K562 (cell line): ENCODE measurements around the gene GTF3C4. TPM values are rescaled to one million over a fixed set of nuclear protein-coding genes. Genes with fewer than 3 reads are reported as not detected.

Experiments
- CTCFL ChIP-seq: IDR thresholded peaks from 2 replicates; pipeline ENCODE4 v1.6.1; 2011; ENCODE audit warnings: borderline replicate concordance, low read depth, mild to moderate bottlenecking, moderate library complexity, low read length; ENCODE audit not compliant: insufficient read depth, poor library complexity, severe bottlenecking
- ZBTB40 ChIP-seq, 2 experiments: fragments of 450-650 bp in 1 of 2; sonication (generic) in 1 of 2; formaldehyde crosslinking in 1 of 2; IDR thresholded peaks; 2 replicates each; pipeline versions ENCODE4 v1.7.1 to v1.9.0; 2016 to 2022; ENCODE audit warnings: inconsistent platforms in 1 of 2, mild to moderate bottlenecking in 1 of 2, missing genetic modification reagents in 1 of 2
- polyA plus RNA-seq, 8 experiments: library from polyadenylated mRNA; depleted of rRNA in 4 of 8; stranded (reverse) in 5 of 8; unstranded in 3 of 8; fragments of >200 nt; fragmentation: Nextera tagmentation in 2 of 8; fragmentation: Illumina TruSeq in 1 of 8; extraction: Ambion mirVana in 2 of 8; extraction: Trizol in 1 of 8; gene quantifications; 2 replicates each; pipeline versions ENCODE4 v1.2.1 to v1.2.3, GENCODE V29; 2011 to 2014; ENCODE audit warnings: inconsistent platforms in 1 of 8, missing spikeins in 1 of 8
- total RNA-seq, 7 experiments: library from RNA; depleted of rRNA in 6 of 7; stranded (reverse); fragments of >200 nt in 6 of 7; fragmentation: Illumina TruSeq in 2 of 7; extraction: Trizol in 2 of 7; gene quantifications; 2 replicates each; pipeline versions ENCODE4 v1.2.1 to v1.2.3, GENCODE V29; 2011 to 2021; ENCODE audit warnings: low replicate concordance in 1 of 7

Gene GTF3C4
- total and polyA plus RNA-seq, 9 of the 15 experiments (the other 6 are each of a cell fraction or from before 2014, with no cell fraction given): 3.9 to 20.0 (median 12.2) TPM

DNA sequence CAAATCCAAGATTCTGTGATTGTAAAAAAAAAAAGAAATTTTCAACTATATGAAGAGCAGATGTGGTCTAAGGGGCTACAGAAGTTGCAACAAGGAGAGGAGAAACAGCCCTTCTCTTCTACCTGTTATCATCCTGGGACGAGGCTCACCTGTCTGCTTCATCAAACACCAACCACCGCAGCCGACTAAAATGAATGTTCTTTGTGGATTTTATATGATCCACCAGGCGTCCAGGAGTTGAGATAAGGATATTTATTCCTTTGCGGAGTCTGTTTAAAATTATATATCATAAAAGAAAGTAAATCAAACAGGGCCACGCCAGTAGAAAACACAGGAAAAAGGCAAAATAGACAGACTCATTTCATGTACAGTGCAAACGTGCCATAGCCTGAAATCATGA, 22.0 kb upstream of the GTF3C4 start (continued):
- TF ChIP-seq ZBTB40 (IDR thresholded peaks at IDR 0.05) (no peak), ZBTB40 (CRISPR knock-in tag; IDR thresholded peaks at IDR 0.05) (no peak), CTCFL (no peak)
- TF ChIP-seq, all 486 proteins: peak for 0
